GM18499 (cell line): ENCODE measurements around the gene FBLN7.
"Not testable (repeated sequence)": the region's sequence is repeated elsewhere in the genome, so short reads cannot be mapped to it uniquely, and the experiment has no call there.

Source experiments
- ATAC-seq: cut with Tn5 transposase; IDR thresholded peaks from one replicate; pipeline ENCODE4 v1.9.1; 2021; ENCODE audit warnings: moderate number of reproducible peaks; ENCODE audit not compliant: insufficient read depth, unreplicated experiment

Gene FBLN7, protein sequence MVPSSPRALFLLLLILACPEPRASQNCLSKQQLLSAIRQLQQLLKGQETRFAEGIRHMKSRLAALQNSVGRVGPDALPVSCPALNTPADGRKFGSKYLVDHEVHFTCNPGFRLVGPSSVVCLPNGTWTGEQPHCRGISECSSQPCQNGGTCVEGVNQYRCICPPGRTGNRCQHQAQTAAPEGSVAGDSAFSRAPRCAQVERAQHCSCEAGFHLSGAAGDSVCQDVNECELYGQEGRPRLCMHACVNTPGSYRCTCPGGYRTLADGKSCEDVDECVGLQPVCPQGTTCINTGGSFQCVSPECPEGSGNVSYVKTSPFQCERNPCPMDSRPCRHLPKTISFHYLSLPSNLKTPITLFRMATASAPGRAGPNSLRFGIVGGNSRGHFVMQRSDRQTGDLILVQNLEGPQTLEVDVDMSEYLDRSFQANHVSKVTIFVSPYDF

GRCh38 chr2:112138159-112139032 lies at the start of gene FBLN7:
TSS of gene FBLN7 (plus strand) at chr2:112138385. CDS start at chr2:112138656, 271 bp downstream.
- ATAC-seq = no peak

GRCh38 chr2:112089375-112089774 lies 48.8 kb upstream of the FBLN7 start:
- no peak for ATAC-seq

- no peak for ATAC-seq
These were observed 45.7 kb upstream of the FBLN7 start for GRCh38 chr2:112092286-112093041.

DNA sequence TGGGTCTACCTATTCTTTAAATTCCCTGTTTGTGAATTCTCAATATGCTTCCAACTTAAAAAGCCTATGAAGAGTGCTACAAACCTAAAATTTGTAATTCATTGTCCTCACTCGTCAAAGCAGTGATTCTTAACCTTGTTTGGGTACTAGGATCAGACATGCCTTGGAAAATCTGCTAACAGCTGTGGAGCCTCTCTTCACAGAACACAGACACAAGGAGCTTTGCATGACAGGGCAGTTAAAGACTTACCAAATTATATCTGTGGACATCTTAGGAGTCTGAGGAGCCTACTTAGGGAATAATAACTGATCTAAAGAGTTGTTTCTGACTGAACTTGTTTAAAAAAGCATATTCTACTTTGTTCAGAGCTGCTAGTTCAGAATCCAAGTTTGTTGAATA lies 45.0 kb upstream of the FBLN7 start:
- ATAC-seq = no peak

- ATAC-seq = no peak
These were observed 42.5 kb upstream of the FBLN7 start for GRCh38 chr2:112095681-112096080.

DNA sequence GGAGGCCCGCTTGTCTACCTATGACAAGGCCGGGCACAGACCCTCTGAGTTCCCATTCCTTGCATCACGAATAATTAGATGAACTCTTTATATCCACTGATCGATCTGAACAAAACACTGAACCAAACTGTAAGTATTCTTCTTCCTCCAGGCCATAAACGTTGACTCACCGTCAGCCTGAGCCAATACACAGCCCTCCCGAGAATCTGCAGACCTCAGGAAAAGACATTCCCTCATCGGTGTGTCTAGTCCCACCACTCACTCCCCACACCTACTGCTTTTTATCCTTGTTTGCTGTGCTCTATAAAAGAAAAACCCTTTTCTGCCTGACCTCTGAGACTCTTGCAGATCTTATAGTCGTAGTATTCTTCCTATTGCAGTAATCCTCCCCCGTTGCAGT lies 42.1 kb upstream of the FBLN7 start:
- ATAC-seq = no peak

DNA sequence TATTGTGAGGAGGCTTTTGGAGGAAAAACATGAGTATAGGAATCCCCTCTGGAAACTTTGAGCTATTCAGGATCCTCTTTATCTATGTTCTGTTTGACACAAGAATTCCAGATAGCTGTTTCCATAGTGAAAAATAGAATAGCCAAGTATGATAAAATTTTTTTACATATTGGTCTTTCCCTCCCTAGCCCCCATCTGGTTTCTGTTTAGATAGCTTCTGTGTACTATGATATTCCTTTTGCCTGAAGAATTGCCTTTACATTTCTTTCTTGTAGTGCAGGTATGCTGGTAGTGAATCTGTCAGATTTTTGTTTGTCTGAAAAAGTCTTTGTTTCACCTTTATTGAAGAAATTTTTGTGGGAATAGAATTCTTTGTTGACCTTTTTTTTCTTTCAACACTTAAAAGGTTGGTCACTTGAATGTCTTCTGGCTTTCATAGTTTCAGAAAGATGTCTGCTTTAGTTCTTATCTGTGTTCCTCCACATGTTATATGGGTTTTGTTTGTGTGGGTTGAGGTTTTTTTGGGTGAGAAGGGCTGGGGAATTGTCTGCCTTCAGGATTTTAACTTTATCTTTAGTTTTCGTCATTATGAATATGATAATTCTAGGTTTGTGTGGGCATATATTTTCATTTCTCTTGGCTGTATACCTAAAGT lies 29.9 kb upstream of the FBLN7 start:
- ATAC-seq = no peak

- no peak for ATAC-seq
These were observed 28.9 kb upstream of the FBLN7 start for GRCh38 chr2:112109278-112109677.

DNA sequence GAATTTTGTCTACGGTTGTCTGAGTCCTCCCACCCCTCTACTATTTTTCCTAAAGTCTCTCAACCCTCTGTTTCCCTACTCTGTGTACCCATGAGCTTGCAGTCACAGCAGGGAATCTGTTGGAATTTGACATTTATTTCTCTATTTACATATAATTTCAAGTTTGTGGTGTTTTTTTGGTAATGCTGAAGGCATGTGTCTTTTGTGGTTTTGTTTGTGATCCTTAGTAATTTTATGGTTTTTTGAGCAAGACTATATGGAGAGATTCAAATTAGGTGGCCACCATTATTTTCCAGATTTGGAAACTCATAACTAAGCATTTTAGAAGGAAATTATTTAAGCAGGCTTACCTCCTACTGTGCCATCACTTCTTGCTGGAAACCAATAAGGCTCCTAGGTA lies 27.2 kb upstream of the FBLN7 start:
- no peak for ATAC-seq

DNA sequence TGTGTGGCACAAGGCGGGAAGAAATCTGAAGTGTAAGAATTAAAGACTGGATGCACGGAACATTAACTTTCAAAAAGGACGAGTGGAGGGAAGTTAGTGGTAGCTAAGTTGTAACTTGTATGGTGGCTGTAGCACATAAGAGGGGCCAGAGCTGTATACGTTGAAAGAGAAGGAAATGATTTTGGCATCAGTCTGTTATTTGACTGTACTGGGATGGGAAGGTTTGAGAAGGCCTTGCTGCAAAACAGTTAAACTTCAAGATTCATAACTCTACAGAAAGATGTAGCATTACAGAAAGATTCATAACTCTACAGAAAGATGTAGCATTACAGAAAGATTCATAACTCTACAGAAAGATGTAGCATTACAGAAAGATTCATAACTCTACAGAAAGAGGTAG lies 24.8 kb upstream of the FBLN7 start:
- not testable (repeated sequence) for ATAC-seq

DNA sequence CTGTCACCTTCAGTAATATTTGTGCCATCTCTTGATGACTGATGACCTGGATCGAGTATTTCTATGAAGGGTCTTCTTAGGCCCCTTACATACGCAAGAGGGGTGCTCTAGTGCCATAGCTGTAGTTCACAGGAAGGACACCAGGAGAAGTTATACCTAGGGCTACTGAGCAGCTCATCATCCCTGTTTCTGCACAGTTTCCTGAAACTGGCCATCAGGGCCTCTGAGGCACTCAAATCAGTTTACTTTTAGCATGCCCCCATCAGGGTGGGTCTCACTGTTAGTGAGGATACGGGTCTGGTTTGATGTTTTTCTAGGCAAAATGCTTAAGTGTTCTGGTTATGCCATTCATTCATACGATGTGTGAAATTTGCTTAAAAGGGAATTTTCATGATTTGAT lies 20.0 kb upstream of the FBLN7 start:
- no peak for ATAC-seq

- ATAC-seq = no peak
These were observed 16.4 kb upstream of the FBLN7 start for GRCh38 chr2:112121682-112122254.

- ATAC-seq = no peak
These were observed 9.1 kb upstream of the FBLN7 start for GRCh38 chr2:112129060-112129459.

DNA sequence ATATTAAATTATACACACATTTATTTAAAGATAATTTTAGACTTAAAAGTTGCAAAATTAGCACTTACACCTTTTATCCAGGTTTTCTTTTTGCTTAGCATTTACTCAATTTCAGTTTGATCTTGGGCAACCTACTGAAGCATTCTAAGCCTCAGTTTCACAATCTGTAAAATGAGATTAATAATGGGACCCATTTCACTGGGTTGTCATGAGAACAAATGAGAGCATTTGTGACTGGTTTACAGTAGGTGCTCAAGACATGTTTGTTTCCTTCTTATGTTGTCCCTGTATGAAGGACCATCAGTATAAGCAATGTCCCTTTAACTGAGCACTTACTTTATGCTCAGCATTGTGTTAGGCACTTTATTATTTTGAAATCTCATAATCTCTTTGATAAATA lies 4.8 kb upstream of the FBLN7 start:
- ATAC-seq = no peak

DNA sequence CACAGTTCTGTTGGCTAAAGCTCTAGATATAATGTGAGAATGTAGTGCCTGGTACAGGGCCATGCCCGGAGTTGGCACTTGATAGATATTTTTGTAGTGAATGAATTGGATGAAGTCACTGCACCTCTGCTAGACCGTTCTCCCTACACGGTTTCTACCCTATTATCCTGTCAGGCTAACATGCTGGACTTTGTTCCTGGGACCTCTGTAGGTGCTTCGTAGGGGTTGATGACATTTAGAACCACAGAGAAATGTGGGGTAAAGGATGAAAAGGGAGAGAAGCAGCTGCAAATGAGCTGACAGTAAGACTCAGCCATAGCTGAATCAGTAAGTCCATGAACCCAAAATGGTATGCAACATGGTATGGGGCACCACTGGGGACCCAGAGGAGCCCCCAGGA lies 4.1 kb upstream of the FBLN7 start:
- no peak for ATAC-seq

DNA sequence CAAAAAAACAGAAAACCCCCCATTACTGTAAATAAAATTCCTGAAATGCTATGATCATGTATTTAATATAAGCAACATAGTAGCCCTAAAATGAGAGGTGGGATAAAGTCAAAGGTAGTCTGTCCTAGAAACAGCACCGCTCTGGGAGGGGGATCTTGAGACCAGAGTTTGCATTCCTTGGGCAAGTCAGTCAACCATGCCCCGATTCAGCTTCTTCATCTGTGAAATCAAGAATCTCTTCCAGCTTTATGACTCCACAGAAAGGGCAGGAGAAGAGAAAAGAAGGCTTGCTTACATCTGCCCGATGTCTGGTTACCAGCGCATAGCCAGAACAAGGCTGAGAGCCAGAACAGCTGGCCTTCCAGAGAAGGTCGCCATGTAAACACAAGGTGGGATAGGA lies 2.1 kb upstream of the FBLN7 start:
- ATAC-seq = no peak

GRCh38 chr2:112137516-112138158 lies 548 bp upstream of the FBLN7 start:
- ATAC-seq = no peak

GRCh38 chr2:112139033-112139614 lies 939 bp downstream of the FBLN7 start:
- not testable (repeated sequence) for ATAC-seq

- not testable (repeated sequence) for ATAC-seq
These were observed 1.5 kb downstream of the FBLN7 start for GRCh38 chr2:112139661-112140204.
